ENCODE measurements around the gene TDRD12.
A peak's percentile ranks its signal among the peaks of the same experiment; 100 is the strongest.

Gene TDRD12

GRCh38 chr19:32816555-32817099 lies 97.1 kb downstream of the TDRD12 start:
- Histone ChIP-seq H3K27ac (ENCODE audit: extremely low read depth, low read depth, low read length) (no peak overlapping the region), H3K36me3 (ENCODE audit: control insufficient read depth in 2 of 2, insufficient read depth in 1 of 2, low read length in 2 of 2) (no peaks in the 10 kb centered on the region), H3K4me3 (ENCODE audit: low read depth, low read length) (no peak overlapping the region), H3K4me1 (ENCODE audit: control insufficient read depth, insufficient read depth, low read length) (no peaks in the 10 kb centered on the region), H3K9me3 (ENCODE audit: control insufficient read depth, insufficient read depth, low read depth, low read length) (no peaks in the 10 kb centered on the region; the same call in 1 of the 2 replicates)
- ChIA-PET CTCF (no interaction called here), POLR2A (interaction anchor here (0.6 kb wide), 1 partner anchor 11 kb away, joined by 4 read pairs; no protein-coding TSS in a partner anchor)
- peak; percentile 24; the same call in 1 of the 2 replicates for TF ChIP-seq ZIC2 (tag by site-specific recombination; IDR thresholded peaks at IDR 0.05)
- no peak for TF ChIP-seq KLF8 (tag by site-specific recombination; IDR thresholded peaks at IDR 0.05)

- CTCF ChIA-PET = interaction anchor here (1.1 kb wide), 2 partner anchors 112 to 300 kb away, joined by 3 read pairs; no protein-coding TSS in a partner anchor
- Histone ChIP-seq H3K4me1 (ENCODE audit: control insufficient read depth, insufficient read depth, low read length) (no peaks in the 10 kb centered on the region), H3K36me3 (ENCODE audit: control insufficient read depth in 2 of 2, insufficient read depth in 1 of 2, low read length in 2 of 2) (no peaks in the 10 kb centered on the region), H3K9me3 (ENCODE audit: control insufficient read depth, insufficient read depth, low read depth, low read length) (no peaks in the 10 kb centered on the region; the same call in 1 of the 2 replicates), H3K27ac (ENCODE audit: extremely low read depth, low read depth, low read length) (no peak overlapping the region), H3K4me3 (ENCODE audit: low read depth, low read length) (no peak overlapping the region)
- TF ChIP-seq ZNF560 (tag by site-specific recombination; IDR thresholded peaks at IDR 0.05; ENCODE audit: borderline replicate concordance) = no peak
- no peak for TF ChIP-seq ZNF664 (tag by site-specific recombination; IDR thresholded peaks at IDR 0.05)
- TF ChIP-seq ZBTB48 (tag by site-specific recombination; IDR thresholded peaks at IDR 0.05) = no peak
- no peak for TF ChIP-seq ZNF354C (tag by site-specific recombination; IDR thresholded peaks at IDR 0.05; ENCODE audit: borderline replicate concordance, low read depth)
- no peak for TF ChIP-seq ZNF155 (tag by site-specific recombination; IDR thresholded peaks at IDR 0.05)
- no peak for TF ChIP-seq GLI4 (tag by site-specific recombination; IDR thresholded peaks at IDR 0.05)
- no peak for TF ChIP-seq BCL11B (tag by site-specific recombination; IDR thresholded peaks at IDR 0.05; ENCODE audit: low read depth)
- POLR2A ChIA-PET = interaction anchor here (0.6 to 0.7 kb wide), 2 partner anchors 10 to 13 kb away, joined by 3 to 4 read pairs; no protein-coding TSS in a partner anchor
Measured at GRCh38 chr19:32817569-32818476, 98.3 kb downstream of the TDRD12 start.

- Histone ChIP-seq H3K9me3 (ENCODE audit: control insufficient read depth, insufficient read depth, low read depth, low read length) (no peaks in the 10 kb centered on the region; the same call in 1 of the 2 replicates), H3K4me3 (ENCODE audit: low read depth, low read length) (no peak overlapping the region), H3K27ac (ENCODE audit: extremely low read depth, low read depth, low read length) (no peak overlapping the region), H3K4me1 (ENCODE audit: control insufficient read depth, insufficient read depth, low read length) (no peaks in the 10 kb centered on the region), H3K36me3 (ENCODE audit: control insufficient read depth in 2 of 2, insufficient read depth in 1 of 2, low read length in 2 of 2) (no peaks in the 10 kb centered on the region)
- TF ChIP-seq ZXDB (tag by site-specific recombination; IDR thresholded peaks at IDR 0.05) (no peak), ZNF654 (tag by site-specific recombination; IDR thresholded peaks at IDR 0.05; ENCODE audit: low read depth) (no peak)
- ChIA-PET CTCF (interaction anchor here (1.1 kb wide), 2 partner anchors 113 to 300 kb away, joined by 3 read pairs; no protein-coding TSS in a partner anchor), POLR2A (interaction anchor here (0.6 kb wide), 1 partner anchor 1474 kb away, joined by 3 read pairs; no protein-coding TSS in a partner anchor)
Measured at GRCh38 chr19:32818536-32818935, 99.0 kb downstream of the TDRD12 start.

- H3K27ac ChIP-seq (ENCODE audit: extremely low read depth, low read depth, low read length) = no peak overlapping the region
- CTCF ChIA-PET = interaction anchor here (1.0 to 1.3 kb wide), 2 partner anchors 11 to 14 kb away, joined by 3 to 6 read pairs; no protein-coding TSS in a partner anchor
- no peak overlapping the region for H3K4me3 ChIP-seq (ENCODE audit: low read depth, low read length)
- POLR2A ChIA-PET = no interaction called here
- no peaks in the 10 kb centered on the region for H3K36me3 ChIP-seq (ENCODE audit: control insufficient read depth in 2 of 2, insufficient read depth in 1 of 2, low read length in 2 of 2)
- no peaks in the 10 kb centered on the region; the same call in 1 of the 2 replicates for H3K9me3 ChIP-seq (ENCODE audit: control insufficient read depth, insufficient read depth, low read depth, low read length)
- H3K4me1 ChIP-seq (ENCODE audit: control insufficient read depth, insufficient read depth, low read length) = no peaks in the 10 kb centered on the region
- TF ChIP-seq ZNF692 (tag by site-specific recombination; IDR thresholded peaks at IDR 0.05) (no peak), ZFP41 (tag by site-specific recombination; IDR thresholded peaks at IDR 0.05; ENCODE audit: borderline replicate concordance) (no peak), SP3 (tag by site-specific recombination; IDR thresholded peaks at IDR 0.05) (no peak), ZNF274 (IDR thresholded peaks at IDR 0.05; ENCODE audit: low read length) (no peak), ZNF274 (tag by site-specific recombination; IDR thresholded peaks at IDR 0.05; ENCODE audit: borderline replicate concordance) (no peak), PRDM6 (tag by site-specific recombination; IDR thresholded peaks at IDR 0.05) (no peak), ZFP69B (tag by site-specific recombination; IDR thresholded peaks at IDR 0.05) (no peak), EGR2 (tag by site-specific recombination; IDR thresholded peaks at IDR 0.05; ENCODE audit: low read depth) (0 out of 2 replicates have a peak, but pooled peaks have one; percentile 20)
Measured at GRCh38 chr19:32819419-32820400, 100.1 kb downstream of the TDRD12 start.
